ENCODE data around the gene ABCC5.

DNA sequence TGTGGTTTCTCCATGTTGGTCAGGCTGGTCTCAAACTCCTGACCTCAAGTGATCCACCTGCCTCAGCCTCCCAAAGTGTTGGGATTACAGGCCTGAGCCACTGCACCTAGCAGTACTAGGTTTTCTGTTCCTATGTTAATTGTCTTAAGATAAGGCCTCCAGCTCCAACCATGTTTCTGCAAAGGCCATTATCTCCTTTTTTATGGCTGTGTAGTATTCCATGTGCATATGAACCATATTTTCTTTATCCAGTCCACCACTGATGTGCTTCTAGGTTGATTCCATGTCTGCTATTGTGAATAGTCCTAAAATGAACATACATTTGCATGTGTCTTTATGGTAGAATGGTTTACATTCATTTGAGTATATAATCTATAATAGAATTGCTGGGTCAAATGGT lies 45.0 kb upstream of the ABCC5 start:
- no peak for TF ChIP-seq EZH2 (IDR thresholded peaks at IDR 0.05)
- TF ChIP-seq POLR2AphosphoS5 (IDR thresholded peaks at IDR 0.05; ENCODE audit: borderline replicate concordance, low read depth, low read length), result no peak
- no peak for TF ChIP-seq FOXP2 (optimal IDR thresholded peaks at IDR 0.05; ENCODE audit: control extremely low read depth, extremely low read length, insufficient read depth)

Measured in SK-N-MC (cell line).